GM19452 (cell line): ENCODE measurements around the gene MAN1A2.
"Not testable (repeated sequence)": the region's sequence is repeated elsewhere in the genome, so short reads cannot be mapped to it uniquely, and the experiment has no call there.

Experiments used
- ATAC-seq: cut with Tn5 transposase; IDR thresholded peaks from one replicate; pipeline ENCODE4 v1.9.1; 2021; ENCODE audit not compliant: unreplicated experiment

Gene MAN1A2

DNA sequence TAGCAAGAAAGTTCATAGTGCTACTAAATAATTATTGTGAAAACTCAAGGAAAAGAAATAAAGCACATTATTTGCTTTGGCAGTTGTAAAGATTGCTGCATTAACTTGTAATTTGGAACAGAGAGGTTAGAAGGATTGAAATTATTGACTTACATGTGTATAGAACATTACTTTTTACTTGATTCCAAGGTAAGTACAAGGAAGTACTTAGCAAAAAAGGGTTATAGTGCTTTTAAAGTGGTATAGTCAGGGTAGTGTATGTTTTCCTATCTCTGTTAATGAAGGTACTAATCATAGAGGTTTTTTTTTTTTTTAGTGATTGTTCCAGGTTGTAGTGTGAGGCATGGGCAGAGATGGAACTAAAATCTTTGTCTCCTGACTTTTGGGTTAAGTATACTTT lies 29.4 kb downstream of the MAN1A2 start:
- no peak for ATAC-seq

DNA sequence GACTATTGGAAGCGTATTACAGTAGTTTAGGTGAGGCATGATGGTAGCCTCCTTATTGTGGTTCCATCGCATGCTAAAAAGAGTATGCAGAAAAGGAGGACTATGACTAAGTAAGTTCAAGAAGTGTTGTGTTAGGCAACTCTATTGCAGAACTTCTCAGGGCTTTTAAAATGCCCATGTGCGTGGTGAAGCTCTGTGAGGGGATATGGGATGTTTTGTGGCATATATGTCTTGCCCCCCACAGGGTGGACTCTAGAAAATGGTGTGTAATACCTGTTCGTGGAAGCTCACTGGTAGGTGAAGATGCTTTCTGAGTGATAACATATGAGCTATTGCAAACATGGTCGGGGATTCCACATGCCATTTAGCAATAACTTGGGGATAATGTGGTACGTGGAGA lies 31.7 kb downstream of the MAN1A2 start:
- ATAC-seq = no peak

DNA sequence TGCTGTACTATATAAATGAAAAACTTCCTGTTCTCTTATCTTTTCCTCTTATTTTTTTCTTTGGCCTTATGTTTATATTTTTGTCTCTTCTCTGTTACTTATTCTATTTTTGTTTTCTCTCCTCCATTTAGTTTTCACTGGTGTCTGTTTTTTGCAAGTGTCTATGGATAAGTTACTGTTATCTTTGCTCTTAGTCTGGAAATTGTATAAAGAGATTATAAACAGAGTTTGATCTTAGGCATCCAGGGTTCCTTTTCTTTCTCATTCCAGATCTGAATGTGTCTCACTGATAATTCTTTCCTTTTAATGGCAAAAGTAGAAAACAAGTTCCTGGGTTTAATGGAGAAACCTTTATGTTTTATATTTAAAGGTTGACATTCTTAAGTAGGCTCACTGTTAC lies 34.5 kb downstream of the MAN1A2 start:
- no peak for ATAC-seq

DNA sequence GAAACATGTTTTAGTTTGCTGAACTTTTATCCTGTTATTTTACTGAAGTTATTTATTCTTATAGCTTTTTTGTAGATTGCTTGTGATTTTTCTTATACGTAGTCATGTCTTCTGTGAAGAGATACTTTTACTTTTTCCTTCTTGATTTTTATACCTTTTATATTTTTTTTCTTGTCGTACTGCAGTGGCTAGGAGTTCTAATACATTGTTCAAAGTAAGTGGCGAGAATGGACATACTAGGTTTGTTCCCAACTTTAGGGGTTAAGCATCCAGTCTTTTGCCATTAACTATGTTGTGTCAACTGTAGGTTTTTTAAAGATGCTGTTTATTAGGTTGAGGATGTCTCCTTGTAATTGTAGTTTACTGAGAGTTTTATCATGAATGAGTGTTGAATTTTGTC lies 36.3 kb downstream of the MAN1A2 start:
- no peak for ATAC-seq

DNA sequence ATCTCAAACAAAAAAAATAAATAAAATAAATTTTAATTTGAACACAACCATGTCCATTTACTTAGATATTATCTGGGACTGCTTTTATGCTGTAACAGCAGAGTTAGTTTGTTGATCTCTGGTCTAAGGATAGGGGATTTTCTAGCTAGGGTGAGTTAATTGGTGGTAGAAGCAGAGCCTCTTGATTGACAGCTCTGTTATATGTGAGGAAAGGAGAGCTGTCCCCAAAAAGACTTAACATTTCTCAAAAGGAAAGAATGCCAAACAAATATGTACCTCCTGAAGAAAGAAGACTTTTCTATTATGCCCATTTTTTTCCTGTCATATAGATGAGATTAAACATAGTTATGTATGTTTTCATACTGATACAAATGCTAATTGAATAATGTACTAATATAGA lies 37.8 kb downstream of the MAN1A2 start:
- ATAC-seq = no peak

DNA sequence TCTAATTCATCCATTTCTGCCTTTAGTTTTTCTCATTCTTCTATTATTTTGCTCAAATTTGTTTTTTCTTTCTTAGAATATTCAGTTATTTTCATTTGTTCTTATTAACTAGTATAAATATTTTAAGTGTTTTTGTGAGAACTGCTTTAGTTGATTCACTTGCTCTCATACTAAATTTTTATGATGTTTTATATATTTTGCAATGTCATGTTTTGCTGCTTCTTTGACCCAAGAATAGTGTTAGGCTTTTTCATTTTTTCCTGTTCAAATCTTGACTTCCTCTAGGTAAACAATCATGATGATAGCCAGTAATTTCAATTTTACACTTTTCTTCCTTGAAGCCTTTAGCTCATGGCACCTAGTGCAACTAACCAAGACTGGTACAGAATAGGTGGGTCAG lies 45.2 kb downstream of the MAN1A2 start:
- no peak for ATAC-seq

DNA sequence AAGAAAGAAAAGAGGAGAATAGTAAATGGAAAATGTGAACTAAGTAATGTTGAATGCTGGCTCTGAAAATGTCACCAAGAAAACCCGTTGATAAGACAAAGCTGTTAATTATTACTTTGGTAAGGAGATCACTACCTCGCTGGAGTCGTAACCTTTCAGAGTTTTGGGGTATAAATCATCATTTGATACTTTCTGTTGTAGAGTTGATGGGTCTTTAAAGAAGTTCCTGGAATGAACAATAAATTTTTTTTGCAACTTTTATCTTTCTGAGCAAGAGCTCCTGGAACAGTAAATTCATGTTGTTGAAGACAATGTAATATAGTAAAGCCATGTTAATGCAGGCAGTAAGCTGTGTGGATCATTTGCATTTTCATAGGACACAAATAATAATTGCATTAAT lies 46.2 kb downstream of the MAN1A2 start:
- ATAC-seq = no peak

DNA sequence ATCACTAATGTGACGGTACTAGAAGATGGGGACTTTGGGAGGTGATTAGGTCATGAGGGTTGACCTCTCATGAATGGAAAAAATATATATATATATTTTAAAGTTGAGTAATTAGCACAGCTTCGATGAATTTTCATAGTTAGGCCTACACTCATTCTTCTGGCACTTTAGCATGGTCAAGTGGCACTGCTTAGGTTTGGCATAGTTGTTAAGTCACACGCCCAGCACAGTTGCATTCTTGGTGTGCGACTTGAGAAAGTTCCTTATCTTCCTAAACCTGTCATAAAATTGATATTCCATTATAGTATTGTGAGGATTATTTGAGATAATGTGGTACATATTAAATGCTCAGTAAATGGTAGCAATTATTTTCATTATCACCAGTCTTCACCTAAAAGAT lies 47.7 kb downstream of the MAN1A2 start:
- ATAC-seq = no peak

DNA sequence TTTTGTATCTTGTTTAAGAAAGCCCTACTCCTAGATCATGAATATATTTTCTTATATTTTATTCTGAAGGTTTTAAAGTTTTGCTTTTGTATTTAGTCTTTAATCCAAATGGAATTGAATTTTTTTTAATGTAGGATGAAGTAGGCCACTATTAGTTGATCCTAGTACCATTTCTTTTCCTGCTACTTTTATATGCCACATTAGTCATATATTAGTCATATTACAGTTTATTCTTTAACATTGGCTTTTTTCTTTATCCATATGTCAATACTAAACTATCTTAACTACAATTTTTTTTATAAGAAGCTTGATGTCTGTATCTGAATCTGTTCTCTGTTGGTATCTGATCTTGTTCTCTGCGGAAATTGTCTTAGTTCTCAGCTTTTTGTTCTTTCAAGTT lies 48.8 kb downstream of the MAN1A2 start:
- ATAC-seq = no peak

DNA sequence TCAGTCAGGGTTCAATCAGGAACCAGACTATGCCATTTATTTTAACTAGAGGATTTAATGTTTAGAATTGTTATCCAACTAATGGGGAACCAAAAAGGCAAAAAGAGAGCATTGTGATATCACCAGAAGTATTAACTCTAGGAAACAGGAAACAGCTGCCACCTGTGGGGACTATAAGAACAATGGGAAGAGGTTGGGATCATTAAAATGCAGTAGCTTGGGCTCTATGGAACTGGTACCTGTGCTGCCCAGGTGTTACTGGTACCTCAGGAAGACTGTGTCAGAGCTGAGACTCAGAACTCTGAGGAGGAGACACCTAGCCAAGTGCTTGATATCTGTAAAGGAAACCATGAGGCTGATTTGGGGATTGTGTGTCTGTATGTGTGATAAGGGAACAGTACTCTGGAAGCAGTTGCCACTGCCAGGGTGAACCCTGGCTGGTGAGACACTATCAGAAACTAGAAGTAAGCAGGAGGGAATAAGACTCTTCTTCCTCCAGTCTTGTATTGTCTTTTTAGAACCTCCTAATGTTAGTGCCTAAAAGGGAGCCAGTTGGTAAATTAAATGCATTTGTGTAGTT lies 49.4 kb downstream of the MAN1A2 start:
- ATAC-seq = no peak

DNA sequence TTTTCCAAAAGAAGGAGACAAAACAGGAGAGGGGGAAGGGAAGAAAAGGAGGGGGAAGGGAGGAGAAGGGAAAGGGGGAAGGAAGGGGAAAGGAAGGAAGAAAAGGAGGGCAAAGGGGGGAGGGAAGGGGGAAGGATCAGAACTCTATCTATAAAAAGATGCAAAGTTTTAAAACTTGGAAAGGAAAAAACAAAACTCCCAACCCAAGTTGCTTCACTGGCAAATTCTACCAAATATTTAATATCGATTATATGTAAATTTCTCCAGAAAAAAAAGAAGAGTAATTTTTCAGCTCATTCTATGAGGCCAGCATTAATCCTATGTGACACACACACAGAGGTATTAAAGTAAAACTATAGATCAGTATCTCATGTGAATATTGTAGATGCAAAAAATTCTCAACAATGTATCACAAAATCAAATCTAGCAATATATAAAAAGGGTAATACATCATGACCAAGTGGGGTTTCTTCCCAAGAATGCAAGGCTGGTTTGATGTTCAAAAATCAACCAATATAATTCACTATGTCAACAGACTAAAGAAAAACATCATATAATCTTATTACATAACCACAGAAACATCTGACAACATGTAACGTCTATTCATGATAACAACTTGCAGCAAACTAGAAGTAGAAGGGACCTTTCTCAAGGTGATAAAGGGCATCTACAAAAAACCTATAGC lies 57.9 kb downstream of the MAN1A2 start:
- ATAC-seq = no peak

DNA sequence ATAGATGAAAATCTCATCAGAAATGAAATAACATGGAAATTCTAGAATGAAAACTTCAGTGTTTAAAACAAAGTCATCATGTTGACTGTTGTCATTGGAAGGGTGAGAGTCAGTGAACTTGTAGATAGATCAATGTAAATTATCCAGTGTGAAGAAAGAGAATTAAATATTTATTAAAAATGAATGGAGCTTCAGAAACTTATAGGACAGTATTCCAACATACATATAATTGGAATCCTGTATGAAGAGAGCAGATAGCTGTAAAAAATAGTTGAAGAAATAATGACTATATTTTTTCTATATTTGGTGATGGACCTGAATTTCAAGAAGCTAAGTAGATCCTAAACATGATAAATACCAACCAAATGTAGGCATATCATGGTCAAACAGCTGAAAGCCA lies 60.0 kb downstream of the MAN1A2 start:
- no peak for ATAC-seq

DNA sequence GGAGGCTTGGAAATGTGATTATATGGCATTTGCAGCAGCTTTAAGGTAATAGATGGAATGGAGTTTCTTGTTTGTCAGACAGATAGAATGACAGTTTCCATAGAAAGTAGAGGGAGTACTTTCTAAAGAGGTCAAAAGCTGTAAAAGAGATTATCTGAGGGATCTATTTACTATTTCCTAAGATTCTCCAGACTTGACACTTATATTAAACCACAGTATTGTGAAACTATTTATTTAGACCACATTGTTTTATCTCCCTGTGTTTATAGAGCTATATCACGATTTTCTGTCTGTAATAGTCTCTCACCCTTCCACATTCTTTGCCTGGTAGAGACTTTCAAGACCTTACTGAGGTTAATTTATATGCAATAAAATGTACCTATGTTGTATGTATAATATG lies 66.7 kb downstream of the MAN1A2 start:
- no peak for ATAC-seq

DNA sequence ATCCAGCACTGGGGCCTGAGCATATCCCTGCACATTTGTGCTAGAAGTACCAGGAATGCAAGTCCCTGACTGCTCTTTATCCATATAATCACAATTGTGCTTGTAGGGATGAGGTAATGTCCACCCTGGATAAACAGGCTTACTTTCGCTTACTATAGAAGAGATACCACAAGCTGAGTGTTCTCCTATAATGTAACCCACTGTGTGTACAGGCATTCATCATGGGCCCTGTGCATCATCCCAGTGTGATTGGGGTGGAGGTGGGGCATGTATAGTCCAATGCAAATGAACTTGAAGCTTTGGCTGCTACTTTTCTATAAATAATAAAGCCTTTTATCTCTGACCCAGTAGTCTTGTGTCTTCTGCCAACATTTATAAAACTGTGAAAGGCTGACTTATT lies 69.3 kb downstream of the MAN1A2 start:
- ATAC-seq = no peak

DNA sequence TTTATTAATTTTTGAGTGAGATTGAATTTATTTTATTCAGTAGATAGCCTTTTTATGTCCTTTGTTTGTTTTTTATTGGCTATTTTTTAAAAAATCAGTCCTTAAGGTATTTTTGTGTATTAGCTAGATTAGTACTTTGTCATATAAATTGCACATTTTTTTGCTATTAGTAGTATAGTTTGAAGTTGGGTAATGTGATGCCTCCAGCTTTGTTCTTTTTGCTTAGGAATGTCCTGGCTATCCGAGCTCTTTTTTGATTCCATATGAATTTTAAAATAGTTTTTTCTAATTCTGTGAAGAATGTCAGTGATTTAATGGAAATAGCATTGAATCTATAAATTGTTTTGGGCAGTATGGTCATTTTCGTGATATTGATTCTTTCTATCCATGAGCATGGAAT lies 80.4 kb downstream of the MAN1A2 start:
- no peak for ATAC-seq

DNA sequence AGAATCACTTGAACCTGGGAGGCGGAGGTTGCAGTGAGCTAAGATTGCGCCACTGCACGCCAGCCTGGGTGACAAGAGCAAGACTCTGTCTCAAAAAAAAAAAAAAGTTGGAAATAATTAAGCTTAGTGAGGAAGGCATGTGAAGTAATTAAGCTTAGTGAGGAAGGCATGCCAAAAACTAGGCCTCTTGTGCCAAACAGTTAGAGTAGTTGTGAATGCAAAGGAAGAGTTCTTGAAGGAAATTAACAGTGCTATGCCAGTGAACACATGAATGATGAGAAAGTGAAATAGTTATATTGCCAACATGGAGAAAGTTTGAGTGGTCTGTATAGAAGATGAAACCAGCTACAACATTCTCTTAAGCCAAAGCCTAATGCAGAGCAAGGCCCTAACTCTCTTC lies 85.0 kb downstream of the MAN1A2 start:
- no peak for ATAC-seq

DNA sequence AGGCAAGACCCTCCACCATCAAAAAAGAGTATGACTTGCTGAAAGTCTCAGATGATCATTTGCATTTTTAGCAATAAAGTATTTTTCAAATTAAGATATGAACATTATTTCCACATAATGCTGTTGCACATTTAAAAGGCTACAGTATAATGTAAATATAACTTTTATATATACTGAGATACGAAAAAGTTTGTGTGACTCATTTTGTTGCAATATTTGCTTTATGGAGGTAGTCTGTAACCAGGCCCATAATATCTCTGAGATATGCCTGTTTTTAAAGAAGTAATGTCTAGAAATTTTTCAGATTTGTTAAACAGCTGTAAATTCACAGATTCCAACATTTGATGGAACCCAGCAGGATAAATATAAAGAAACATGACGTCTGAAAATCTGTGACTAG lies 86.7 kb downstream of the MAN1A2 start:
- ATAC-seq = no peak

DNA sequence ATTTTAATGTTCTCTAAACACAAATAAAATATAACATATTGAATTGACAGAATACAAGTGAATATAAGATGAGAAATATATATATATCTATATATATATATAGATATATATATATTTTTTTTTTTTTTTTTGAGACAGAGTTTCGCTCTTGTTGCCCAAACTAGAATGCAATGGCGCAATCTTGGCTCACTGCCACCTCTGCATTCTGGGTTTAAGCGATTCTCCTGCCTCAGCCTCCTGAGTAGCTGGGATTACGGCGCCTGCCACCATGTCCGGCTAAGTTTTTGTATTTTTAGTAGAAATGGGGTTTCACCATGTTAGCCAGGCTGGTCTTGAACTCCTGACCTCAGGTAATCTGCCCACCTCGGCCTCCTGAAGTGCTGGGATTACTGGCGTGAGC lies 91.2 kb downstream of the MAN1A2 start:
- ATAC-seq = not testable (repeated sequence)

DNA sequence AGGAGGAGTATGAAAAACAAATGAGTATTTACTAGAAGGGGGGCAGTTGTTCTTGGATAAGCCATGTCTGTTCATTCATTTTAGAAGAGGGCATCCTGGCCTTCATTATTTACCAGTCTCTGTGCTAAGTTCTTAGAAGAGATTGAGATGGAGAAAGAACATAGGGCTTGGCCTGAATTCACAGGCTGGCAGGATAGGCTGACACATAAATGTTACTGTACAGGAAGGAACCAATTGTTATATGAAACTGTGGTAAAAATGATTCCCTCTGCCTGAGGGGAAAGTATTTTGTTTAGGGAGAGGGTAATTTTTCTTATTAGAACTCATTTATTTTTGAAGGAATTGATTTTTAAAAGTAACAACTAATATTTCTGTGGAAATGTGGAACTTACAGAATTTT lies 99.5 kb downstream of the MAN1A2 start:
- ATAC-seq = no peak

DNA sequence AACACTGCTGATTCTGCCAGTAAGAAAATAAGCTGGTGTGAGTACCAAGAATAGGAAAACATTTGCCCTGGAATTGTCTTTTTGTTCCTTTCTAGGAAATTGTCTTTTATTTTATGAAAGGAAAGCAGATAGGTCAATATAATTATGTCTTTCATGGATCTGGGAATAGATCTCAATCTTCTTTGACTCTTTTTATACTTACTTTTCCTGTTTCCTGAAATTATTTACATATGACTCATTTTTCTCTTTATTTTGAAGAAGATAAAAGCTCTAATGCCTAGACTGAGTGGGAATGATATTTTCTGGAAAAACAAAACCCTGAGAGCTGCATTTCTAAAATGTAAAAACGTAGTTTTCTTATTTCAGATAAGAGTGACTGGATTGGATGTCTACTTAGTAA lies 100.1 kb downstream of the MAN1A2 start:
- no peak for ATAC-seq

DNA sequence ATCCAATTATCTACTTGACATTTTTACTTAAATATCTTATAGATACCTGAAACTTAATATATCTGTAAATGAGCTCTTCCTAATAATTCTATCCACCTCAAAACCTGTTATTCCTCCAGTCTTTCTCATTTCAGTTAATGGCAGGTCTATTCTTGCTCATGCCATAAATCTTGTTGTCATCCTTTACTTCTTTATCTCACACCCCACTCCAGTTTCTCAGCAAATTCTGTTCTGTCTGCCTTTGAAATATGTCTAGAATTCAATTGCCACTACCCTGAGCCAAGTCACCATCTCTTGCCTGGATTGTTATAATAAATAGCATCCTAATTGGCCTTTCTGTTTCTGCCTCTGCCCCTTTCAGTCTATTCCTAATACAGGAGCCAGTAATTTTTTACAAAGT lies 105.8 kb downstream of the MAN1A2 start:
- ATAC-seq = no peak

DNA sequence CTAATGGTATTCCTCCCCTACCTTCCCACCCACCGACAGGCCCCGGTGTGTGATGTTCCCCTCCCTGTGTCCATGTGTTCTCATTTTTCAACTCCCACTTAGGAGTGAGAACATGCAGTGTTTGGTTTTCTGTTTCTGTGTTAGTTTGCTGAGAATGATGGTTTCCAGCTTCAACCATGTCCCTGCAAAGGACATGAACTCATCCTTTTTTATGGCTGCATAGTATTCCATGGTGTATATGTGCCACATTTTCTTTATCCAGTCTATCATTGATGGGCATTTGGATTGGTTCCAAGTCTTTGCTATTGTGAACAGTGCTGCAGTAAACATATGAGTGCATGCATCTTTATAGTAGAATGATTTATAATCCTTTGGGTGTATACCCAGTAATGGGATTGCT lies 108.2 kb downstream of the MAN1A2 start:
- not testable (repeated sequence) for ATAC-seq

DNA sequence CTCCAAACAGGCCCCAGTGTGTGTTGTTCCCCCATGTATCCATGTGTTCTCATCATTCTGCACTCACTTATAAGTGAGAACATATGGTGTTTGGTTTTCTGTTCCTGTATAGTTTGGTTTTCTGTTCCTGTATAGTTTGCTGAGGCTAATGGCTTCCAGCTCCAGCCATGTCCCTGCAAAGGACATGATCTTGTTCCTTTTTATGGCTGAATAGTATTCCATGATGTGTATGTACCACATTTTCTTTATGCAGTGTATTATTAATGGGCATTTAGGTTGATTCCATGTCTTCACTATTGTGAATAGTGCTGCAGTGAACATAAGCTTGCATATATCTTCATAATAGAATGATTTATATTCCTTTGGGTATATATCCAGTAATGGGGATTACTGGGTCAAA lies 111.8 kb downstream of the MAN1A2 start:
- ATAC-seq = no peak
